NCI-H748 treated with DMSO at 0.1 percent for 48 hours (cell line): ENCODE measurements around the gene DAO.
"Not testable (repeated sequence)": the region's sequence is repeated elsewhere in the genome, so short reads cannot be mapped to it uniquely, and the experiment has no call there.

Experiments
- DNase-seq: peaks from one replicate; lab custom pipeline; 2025; lab: John Stamatoyannopoulos, UW

The DAO gene

DNA sequence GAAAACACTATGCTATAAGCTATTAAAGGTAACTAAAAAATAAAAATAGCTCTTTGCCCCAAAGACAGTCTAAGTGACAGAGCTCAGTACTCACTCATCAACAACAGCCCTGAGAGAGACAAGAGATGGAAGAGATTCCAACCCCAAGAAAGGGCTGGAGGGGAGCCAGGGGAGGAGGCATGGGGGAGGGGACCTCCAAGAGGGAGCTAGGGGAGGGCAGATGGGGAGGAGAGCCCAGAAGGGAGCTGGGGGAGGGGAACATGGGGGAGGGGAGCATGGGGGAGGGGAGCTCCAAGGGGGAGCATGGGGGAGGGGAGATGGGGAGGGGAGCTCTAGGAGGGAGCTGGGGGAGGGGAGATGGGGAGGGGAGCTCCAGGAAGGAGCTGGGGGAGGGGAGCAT lies 30.2 kb upstream of the DAO start:
- no peak for DNase-seq

DNA sequence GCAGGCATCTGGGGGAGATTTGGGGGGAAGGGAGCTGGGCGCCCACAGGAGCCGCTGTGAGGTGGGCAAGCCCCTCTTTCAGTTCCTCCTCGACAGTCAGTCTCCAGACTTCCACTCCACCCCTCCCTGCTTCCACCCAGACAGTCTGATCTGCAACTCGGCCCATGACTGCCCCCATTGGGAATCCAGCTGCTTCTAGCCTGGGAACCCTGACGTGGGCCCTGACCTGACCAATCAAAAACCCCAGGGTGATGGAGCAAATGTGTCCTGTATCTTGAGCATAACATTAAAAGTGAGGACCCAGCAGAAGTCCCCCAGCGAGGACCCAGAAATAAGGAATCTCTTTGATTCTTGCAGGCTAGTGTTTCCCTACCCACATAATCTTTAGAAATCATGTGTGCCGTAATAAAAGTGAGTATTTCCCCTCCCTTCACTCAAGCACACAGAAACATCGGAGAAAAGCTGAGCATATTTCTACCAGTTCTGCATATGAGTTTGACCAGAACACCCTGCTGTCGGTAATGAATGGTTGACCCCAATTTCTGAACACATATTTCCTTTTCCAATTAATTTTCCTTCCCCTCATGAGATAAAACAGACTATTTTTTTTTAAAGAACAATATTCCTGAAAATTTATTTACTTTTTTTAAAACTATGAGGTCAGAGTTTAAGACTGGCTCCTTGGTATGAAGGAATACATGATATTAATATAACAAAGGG lies 28.9 kb upstream of the DAO start:
- DNase-seq, result no peak

DNA sequence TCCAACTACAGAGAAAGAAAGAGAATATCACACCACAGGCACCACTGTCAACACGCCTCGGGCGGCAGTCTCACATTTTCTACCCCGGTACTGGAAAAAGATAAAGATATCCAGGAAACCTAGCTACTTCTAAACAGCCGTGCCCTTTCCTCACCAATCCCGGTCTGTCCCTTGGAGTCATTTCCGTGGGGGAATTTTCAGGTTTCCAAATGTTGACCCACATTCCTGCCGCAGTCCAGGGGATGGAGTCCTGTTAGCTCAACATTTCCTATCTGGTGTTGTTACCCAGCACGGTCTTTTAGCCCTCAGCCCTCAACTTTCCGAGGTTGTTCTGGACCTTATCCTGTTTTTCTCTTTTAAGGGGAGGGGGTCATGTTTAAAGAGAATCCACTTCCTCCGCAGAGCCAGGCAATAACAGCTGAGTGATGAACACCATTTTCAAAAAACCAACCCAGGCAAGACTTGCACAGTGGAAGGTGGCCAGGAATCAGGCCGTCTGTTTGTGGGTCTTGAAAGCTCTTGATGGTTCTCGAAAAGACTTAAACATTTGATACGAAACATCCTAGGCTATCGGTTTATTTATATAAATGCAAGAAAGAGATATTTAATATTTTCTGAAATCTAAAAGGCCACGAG lies 27.1 kb upstream of the DAO start:
- DNase-seq, result no peak

DNA sequence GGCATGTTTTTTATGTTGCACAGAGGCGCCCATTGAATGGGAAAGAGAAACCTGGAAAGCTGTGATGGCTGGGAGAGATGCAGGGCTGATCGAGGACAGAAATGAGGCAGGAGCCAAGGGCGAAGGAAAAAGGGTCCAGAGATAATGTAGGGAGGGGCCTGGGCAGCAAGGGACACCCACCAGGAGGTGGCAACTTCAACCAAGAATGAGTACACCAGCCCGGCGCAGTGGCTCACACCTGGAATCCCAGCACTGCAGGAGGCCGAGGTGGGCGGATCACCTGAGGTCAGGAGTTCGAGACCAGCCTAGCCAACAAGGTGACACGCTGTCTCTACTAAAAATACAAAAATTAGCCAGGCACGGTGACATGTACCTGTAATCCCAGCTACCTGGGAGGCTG lies 26.5 kb upstream of the DAO start:
- no peak for DNase-seq

DNA sequence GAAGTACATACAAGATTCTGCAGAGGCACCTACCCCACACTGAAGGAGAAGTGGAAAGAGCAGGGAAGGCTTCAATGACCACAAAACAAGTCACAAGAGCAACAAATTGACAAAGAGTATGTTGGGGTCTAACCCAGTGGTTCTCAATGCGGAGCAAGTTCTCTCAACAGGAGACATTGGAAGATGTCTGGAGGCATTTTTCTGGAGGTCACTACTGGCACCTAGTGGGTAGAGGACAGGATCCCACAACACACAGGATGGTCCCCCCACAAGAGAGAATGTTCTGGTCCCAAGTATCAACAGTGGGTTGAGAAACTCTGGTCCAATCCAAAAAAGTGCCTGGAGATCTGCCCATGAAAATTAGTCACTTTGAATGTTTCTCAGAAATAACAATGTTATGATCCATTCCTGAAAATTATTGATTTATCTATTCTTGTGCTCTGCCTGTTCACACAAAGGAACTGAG lies 25.9 kb upstream of the DAO start:
- no peak for DNase-seq

DNA sequence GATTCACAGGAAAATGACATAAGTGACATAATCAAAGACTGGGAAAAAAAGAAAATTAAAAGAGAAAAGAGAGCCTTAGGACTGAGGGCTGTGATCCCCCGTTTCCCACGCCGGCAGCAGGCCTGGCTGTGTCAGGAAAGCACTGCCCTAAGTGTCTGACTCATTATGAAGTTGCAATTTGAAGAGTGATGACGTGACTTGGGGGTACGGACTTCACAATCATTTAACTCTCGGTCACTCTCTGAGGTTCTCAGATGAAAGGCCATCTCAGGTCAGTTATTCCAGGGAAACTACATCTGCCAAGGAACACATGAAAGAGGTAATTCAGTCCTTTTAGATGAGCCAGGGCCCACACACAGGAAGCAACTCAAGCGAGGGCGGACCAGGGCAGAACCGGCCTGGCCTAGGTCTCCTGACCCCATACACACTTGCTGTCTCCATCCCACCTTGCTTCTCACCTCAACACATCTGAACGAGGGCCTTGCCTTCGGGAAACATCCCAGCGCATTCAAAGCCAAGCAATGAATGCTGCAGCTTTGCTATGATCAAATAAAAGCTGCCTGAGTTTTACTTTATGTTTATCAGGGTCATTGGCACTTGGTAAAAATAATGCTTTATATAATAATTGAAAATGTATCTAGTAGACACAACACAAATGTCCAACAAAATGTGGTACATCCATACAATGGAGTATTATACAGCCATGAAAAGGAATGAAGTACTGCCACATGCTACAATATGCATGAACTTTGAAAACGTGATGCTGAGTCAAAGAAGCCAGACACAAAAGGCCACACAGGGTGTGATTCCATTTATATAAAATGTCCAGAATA lies 25.2 kb upstream of the DAO start:
- no peak for DNase-seq

DNA sequence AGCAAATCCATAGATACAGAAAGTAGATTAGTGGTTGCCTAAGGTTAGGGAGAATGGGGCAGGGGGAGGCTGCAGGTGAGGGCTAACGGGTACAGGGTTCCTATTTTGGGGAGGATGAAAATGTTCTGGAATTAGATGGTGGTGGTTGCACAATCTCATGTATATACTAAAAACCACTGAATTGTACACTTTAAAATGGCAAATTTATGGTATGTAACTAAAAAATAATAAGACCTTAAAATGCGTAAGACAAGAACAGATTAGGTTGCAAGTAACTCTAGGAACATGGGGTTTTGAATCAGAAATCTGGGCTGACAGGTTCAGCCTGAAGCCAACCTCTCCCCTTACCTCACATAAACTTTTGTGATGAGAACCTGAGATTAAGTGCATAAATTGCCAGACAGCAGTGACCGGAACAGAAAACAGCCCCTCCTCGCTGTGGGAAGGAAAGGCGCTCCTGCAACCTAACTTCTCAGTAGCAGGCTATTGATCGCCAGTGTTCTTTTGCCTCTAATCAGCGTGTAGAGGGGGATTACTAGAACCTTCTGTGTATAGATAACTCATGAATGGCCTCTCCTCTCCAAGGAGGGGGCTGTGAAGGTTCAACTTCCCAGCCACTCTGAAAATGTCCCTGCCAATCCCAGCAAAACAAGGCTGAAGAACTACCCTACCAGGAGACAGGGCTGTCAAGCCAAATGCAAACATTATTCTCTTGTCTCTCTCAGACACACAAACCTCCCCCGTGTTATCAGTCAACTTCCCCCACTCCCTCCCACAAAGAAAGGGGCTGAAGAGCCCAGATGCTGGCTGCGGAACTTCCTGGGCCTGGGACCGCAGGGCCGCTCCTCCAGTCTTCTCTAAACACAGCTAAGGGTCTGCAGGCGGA lies 24.4 kb upstream of the DAO start:
- DNase-seq, result no peak

DNA sequence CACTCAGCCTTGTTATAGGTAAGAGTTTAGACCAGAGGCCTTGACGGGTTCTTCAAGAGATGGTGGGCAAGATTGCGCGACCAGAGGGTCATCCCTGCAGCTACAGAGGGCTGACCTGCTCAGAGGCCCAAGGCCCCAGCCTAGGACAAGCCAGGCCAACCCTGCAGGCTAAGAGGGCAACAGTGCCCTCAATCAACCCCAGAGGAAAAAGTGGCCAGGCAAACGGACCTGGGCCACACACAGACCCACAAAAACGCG lies 23.8 kb upstream of the DAO start:
- no peak for DNase-seq

DNA sequence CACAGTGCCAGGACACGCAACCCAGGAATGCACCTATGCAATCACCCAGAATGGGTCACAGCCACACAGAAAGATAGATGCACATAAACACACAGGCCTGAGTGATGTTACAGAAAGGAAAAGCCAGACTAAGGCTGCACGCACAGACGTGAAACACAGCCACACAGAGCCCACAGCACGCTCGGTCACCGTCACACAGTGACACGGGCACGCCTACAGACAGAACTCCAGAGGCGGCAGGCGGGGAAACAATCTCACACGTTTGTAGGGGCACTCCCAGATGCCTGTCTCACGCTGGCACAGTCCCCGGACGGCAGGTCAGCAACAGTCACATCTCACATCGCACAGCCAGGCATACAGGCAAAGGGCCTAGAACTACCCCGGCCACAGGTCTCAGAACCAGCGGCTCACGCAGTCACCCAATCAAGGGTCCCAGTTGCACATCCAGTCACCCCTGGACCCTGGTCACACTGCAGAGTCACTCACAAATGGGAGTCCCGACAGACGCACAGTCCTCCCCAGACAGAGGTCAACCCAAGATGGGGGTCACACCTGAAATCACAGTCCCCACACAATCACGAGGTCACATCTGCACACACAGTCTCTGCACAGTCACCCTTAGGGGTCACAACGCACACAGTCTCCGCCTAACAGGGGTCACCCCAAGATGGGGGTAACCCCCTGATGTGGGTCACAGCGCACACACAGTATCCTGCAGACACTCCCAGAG lies 23.3 kb upstream of the DAO start:
- no peak for DNase-seq

DNA sequence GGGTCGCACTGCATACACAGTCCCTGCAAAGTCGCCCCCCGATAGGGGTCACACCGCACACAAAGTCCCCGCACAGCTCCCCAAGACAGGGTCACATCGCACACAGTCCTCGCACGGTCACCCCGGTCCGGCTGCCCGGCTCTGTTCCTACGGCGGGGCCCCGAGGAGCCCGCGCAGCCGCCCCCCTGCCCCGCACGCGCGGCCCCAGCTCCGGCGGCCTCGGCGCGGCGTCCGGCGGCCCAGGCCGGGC lies 22.8 kb upstream of the DAO start:
- no peak for DNase-seq

DNA sequence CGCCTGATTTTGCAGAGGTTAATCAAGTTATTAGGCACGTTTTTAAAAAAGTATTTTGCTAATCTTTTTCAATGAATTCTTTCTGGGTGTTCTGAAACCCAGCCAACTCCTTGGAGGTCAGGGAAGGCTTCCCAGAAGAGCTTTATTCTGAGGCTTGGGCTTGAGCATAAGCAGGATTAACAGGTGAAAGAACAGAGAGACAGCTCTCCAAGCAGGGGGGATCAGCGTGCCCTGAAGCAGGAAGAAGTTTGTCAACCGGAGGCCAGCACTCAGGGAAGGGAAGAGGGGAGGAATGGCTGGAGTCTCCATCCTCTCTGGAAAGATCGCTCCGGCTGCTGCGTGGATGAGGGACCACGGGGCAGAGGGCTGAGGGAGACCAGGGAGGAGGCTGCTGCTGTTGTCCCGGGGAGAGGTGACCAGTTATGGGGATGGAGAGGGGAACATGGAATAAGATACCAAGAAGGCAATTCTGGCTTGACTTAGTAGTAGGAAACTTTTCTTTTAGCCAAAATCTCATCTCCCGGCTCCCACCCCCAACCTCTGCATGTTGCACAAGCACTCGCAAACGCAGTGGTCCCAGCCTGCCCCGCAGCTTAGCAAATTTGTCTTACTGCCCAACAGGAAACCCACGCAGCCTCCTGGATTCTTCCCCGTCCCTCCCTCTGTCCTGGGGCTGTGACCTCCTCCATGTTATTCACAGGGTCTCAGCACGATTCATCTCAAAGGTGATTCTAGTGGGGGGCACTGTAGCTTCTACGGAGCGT lies 21.4 kb upstream of the DAO start:
- no peak for DNase-seq

DNA sequence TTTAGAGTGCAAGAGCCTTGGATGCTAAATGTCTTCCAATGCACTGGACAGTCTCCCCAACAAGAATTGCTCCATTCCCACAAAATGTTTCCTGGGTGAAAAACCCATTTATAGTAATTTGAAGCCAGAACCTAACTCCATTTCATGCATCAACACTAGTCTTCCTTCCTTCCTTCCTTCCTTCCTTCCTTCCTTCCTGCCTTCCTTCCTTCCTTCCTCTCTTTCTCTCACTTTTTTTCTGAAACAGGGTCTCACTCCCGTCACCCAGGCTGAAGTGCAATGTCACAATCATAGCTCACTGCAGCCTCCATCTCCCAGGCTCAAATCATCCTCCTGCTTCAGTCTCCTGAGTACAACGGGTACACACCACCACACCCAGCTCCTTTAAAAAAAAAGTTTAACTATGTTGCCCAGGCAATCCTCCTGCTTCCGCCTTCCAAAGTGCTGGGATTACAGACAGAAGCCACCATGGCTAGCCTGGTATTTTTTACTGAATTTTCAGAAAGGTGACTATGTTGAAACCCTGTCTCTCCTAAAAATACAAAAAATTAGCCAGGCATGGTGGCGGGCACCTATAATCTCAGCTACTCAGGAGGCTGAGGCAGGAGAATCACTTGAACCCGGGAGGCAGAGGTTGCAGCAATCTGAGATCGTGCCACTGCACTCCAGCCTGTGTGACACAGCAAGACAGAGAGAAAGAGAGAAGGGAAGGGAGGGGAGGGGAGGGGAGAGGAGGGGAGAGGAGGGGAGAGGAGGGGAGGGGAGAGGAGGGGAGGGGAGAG lies 20.6 kb upstream of the DAO start:
- not testable (repeated sequence) for DNase-seq

DNA sequence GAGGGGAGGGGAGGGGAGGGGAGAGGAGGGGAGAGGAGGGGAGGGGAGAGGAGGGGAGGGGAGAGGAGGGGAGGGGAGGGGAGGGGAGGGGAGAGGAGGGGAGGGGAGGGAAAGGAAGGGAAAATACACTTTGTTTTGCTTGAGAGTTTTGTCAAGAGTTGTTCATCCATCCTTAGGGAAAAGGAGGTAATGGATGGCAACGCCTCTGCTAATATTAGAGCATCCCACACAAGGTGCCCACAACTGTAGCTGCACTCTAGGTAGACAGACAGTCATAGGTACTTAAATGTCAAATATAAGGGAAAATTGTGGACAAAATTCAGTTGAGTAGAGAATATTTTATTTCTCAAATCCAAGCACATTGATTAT lies 20.0 kb upstream of the DAO start:
- DNase-seq, result no peak

DNA sequence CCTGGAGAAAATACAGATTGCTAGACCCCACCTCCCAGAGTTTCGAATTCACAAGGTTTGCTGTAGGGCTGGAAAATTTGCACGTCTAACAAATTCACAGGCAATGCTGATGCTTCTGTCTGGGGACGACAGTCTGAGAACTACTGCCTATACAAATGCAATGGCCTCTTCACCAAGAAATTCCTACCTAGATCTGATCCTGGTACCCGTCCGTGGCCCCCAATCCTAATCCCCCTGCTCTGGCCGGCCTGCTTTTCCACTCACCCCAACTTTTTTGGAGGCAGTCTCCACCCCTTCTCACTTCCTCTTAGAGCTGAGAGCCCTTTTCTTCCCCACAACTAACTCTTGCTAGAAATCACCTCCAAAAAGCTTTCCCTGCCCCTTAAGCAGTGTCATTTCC lies 19.4 kb upstream of the DAO start:
- no peak for DNase-seq

DNA sequence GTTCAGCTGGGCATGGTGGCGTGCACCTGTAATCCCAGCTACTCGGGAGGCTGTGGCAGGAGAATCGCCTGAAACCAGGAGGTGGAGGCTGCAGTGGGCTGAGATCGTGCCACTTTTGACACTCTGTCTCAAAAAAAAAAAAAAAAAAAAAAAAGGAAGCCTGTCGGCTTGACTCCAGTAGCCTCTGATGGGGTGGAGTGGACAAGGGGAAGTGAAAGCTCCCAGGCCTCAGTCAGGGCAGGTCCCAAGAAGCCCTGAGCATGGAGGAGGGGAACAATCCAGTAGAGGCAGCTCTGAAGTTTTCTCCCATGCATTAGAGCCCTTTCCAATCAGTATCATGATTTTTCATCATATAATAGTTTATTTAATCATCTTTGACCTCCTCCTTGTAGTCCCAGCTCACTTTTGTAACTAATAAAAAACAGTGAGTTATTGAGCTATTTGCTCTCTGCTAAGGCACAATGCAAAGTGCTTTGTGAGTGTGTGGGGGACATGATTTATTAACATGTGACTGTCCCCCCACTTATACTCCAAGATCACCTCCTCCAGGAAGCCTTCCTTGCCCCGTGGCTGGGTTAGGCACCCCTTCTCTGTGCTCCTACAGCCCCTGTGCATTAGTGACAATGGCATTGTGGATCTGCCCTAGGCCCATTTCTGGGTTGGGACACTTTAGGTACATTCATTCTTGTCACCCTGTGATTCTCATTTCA lies 17.9 kb upstream of the DAO start:
- DNase-seq, result no peak

DNA sequence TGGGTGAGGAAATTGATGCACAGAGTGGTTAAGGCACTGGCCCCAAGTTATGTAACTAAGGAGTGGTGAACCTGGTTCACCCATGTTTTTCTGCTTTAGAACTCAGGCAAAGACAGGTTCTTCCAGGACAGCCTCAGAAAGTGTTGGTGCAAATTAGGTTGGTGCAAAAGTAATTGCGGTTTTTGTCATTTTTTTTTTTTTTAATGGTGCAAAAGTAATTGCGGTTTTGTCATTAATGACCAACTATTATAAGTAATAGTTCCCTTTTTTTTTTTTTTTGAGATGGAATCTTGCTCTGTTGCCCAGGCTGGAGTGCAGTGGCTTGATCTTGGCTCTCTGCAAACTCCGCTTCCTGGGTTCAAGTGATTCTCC lies 17.3 kb upstream of the DAO start:
- DNase-seq, result no peak

DNA sequence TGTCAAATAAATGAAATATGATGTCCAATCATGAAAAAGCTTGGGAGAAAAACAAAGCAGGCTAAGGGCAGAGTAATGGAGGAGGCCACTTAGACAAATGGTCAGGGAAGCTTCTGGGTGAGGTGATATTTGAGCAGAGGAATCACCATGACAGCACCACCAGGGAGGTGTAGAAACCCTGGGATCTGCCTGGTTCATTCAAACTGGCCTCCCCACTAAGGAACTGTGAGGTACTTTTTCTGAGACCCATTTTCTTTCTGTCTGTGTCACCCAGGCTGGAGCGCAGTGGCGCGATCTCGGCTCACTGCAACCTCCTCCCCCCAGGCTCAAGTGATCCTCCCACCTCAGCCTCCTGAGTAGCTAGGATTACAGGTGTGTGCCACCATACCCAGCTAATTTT lies 14.7 kb upstream of the DAO start:
- DNase-seq, result no peak

DNA sequence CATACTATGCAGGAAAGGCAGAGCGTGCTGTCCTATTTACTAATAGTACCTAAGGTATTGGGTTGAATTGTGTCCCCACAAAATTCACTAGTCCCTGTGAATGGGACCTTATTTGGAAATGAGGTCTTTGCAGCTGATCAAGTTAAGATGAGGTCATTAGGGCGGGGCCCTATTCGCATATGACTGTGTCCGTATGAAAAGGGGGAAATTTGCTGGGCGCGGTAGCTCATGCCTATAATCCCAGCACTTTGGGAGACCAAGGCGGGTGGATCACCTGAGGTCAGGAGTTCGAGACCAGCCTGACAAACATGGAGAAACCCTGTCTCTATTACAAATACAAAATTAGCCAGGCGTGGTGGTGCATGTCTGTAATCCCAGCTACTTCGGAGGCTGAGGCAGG lies 13.8 kb upstream of the DAO start:
- DNase-seq, result not testable (repeated sequence)

DNA sequence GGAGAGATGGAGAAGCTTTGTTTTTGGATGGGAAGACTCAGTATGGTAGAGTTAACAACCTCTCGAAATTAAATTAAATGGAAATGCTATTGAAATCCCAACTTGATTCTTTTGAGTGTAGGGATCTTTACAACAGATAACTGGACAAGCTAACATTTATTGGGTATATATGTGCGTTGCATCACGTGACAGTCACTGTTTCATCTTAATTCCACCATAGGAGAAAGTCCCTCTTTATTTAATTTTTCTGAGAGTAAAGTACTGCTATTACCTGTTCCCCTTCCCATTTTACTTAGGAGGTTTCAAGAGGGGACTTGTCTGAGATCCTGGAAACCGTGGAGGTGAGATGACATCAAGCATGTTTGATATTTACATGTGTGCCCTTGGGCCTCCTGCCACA lies 11.1 kb upstream of the DAO start:
- no peak for DNase-seq

DNA sequence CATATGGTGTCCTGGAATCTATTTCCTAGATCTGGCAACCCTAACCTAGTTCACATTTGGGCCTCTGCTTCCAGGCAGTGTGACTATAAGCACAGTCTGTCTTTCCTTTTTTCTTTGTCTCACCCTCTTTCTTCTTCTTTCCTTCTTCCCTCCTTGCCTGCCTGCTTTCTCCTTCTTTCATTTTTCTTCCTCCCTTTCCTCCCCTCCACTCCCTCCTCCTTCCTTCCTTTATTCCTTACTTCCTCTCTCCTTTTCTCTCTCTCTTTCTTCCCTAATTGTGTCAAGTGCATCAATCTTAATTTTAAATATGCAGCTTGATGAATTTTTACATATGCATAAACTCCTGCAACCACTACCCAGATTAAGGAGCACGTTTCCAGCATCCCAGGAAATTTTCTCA lies 4.6 kb upstream of the DAO start:
- DNase-seq, result no peak
